Myocyte (in vitro differentiated cells): Measurements from ENCODE around the gene IFITM5. TPM values are rescaled to one million over a fixed set of nuclear protein-coding genes. Genes with fewer than 3 reads are reported as not detected.

Experiments used
- total RNA-seq: library from RNA; depleted of rRNA; stranded (reverse); fragments of >200 nt; gene quantifications from 2 replicates; pipeline ENCODE4 v1.2.3, GENCODE V29; 2014

IFITM5 gene
- total RNA-seq, 1 donor from 2014 or later = not detected

Other genes with a start within 250 kb of the IFITM5 start
- gene SCGB1C1, start 106.4 kb downstream of the IFITM5 start, total RNA-seq = 0.75 TPM in 1 of 2 replicates, not detected in the other
- 19.3 and 21.1 TPM in 2 replicates for gene BET1L, start 92.1 kb downstream of the IFITM5 start, total RNA-seq
- 139 and 149 TPM in 2 replicates for gene RIC8A, start 91.8 kb downstream of the IFITM5 start, total RNA-seq
- 7.9 and 9.4 TPM in 2 replicates for gene SIRT3, start 63.2 kb downstream of the IFITM5 start, total RNA-seq
- gene PSMD13, start 62.5 kb downstream of the IFITM5 start, total RNA-seq = 104 and 116 TPM in 2 replicates
- not detected in 2 replicates for gene NLRP6, start 21.1 kb downstream of the IFITM5 start, total RNA-seq
- gene PGGHG, start 10.4 kb downstream of the IFITM5 start, total RNA-seq = 8.2 and 8.3 TPM in 2 replicates
- gene IFITM2, start 8.3 kb upstream of the IFITM5 start, total RNA-seq = 12.5 and 14.4 TPM in 2 replicates
- 14.3 and 17.3 TPM in 2 replicates for gene IFITM1, start 14.5 kb upstream of the IFITM5 start, total RNA-seq
- gene IFITM3, start 21.3 kb upstream of the IFITM5 start, total RNA-seq = 33.1 and 57.7 TPM in 2 replicates
- 0.40 and 1.3 TPM in 2 replicates for gene B4GALNT4, start 70.0 kb upstream of the IFITM5 start, total RNA-seq
- gene PKP3, start 94.7 kb upstream of the IFITM5 start, total RNA-seq = 1.4 and 8.9 TPM in 2 replicates
- 1.5 and 1.7 TPM in 2 replicates for gene SIGIRR, start 115.5 kb upstream of the IFITM5 start, total RNA-seq
- gene ANO9, start 142.5 kb upstream of the IFITM5 start, total RNA-seq = 0.42 and 0.94 TPM in 2 replicates
- 78.1 and 110 TPM in 2 replicates for gene PTDSS2, start 150.8 kb upstream of the IFITM5 start, total RNA-seq
- 419 and 464 TPM in 2 replicates for gene RNH1, start 207.7 kb upstream of the IFITM5 start, total RNA-seq
- 37.9 and 66.0 TPM in 2 replicates for gene HRAS, start 236.1 kb upstream of the IFITM5 start, total RNA-seq
- 1.3 and 2.3 TPM in 2 replicates for gene LRRC56, start 238.0 kb upstream of the IFITM5 start, total RNA-seq